ENCODE results near the gene CACNA1B.

Gene CACNA1B

GRCh38 chr9:138117101-138117750, 239.6 kb downstream of the CACNA1B start:
- Histone ChIP-seq H3K4me1 (ENCODE audit: insufficient read depth, low read length) (no peaks in the 10 kb centered on the region), H3K9ac (ENCODE audit: low read depth, low read length) (no peak overlapping the region), H2AFZ (ENCODE audit: low read depth, low read length) (no peak overlapping the region), H3K79me2 (ENCODE audit: insufficient read depth, low read length) (no peaks in the 10 kb centered on the region), H3K9me3 (ENCODE audit: insufficient read depth, low read length, severe bottlenecking) (no peaks in the 10 kb centered on the region), H3K4me3 (ENCODE audit: low read depth in 1 of 2, low read length in 2 of 2) (no peak overlapping the region), H4K20me1 (ENCODE audit: insufficient read depth, low read length) (no peaks in the 10 kb centered on the region), H3K27ac (ENCODE audit: low read length) (no peak overlapping the region), H3K27me3 (ENCODE audit: insufficient read depth, low read length, poor library complexity) (no peaks in the 10 kb centered on the region), H3K4me2 (ENCODE audit: insufficient read depth, low read length) (no peak overlapping the region), H3K36me3 (ENCODE audit: insufficient read depth, low read length) (no peaks in the 10 kb centered on the region)
- DNase-seq (no peak), ATAC-seq (ENCODE audit: insufficient read depth, low read depth) (no peak)
- TF ChIP-seq CTCF (IDR thresholded peaks at IDR 0.05; ENCODE audit: borderline replicate concordance, extremely low read depth, low read length, poor library complexity, severe bottlenecking), result no peak
- TF ChIP-seq EZH2 (IDR thresholded peaks at IDR 0.05; ENCODE audit: borderline replicate concordance, low read depth, low read length, severe bottlenecking), result no peak

GRCh38 chr9:138117836-138118235, 240.3 kb downstream of the CACNA1B start:
- H3K27me3 ChIP-seq (ENCODE audit: insufficient read depth, low read length, poor library complexity), result no peaks in the 10 kb centered on the region
- no peak overlapping the region for H3K9ac ChIP-seq (ENCODE audit: low read depth, low read length)
- H3K9me3 ChIP-seq (ENCODE audit: insufficient read depth, low read length, severe bottlenecking), result no peaks in the 10 kb centered on the region
- no peaks in the 10 kb centered on the region for H3K79me2 ChIP-seq (ENCODE audit: insufficient read depth, low read length)
- H3K36me3 ChIP-seq (ENCODE audit: insufficient read depth, low read length), result no peaks in the 10 kb centered on the region
- no peak overlapping the region for H3K27ac ChIP-seq (ENCODE audit: low read length)
- no peaks in the 10 kb centered on the region for H3K4me1 ChIP-seq (ENCODE audit: insufficient read depth, low read length)
- H4K20me1 ChIP-seq (ENCODE audit: insufficient read depth, low read length), result no peaks in the 10 kb centered on the region
- no peak overlapping the region for H2AFZ ChIP-seq (ENCODE audit: low read depth, low read length)
- H3K4me3 ChIP-seq (ENCODE audit: low read depth in 1 of 2, low read length in 2 of 2), result no peak overlapping the region
- ATAC-seq (ENCODE audit: insufficient read depth, low read depth) (no peak), DNase-seq (no peak)
- no peak overlapping the region for H3K4me2 ChIP-seq (ENCODE audit: insufficient read depth, low read length)
- TF ChIP-seq CTCF (IDR thresholded peaks at IDR 0.05; ENCODE audit: borderline replicate concordance, extremely low read depth, low read length, poor library complexity, severe bottlenecking) (no peak), EZH2 (IDR thresholded peaks at IDR 0.05; ENCODE audit: borderline replicate concordance, low read depth, low read length, severe bottlenecking) (no peak)

GRCh38 chr9:138118601-138119071, 241.1 kb downstream of the CACNA1B start:
- Histone ChIP-seq H3K27ac (ENCODE audit: low read length) (no peak overlapping the region), H3K4me3 (ENCODE audit: low read depth in 1 of 2, low read length in 2 of 2) (no peak overlapping the region), H3K4me1 (ENCODE audit: insufficient read depth, low read length) (no peaks in the 10 kb centered on the region), H3K9ac (ENCODE audit: low read depth, low read length) (no peak overlapping the region), H3K9me3 (ENCODE audit: insufficient read depth, low read length, severe bottlenecking) (no peaks in the 10 kb centered on the region), H4K20me1 (ENCODE audit: insufficient read depth, low read length) (no peaks in the 10 kb centered on the region), H3K79me2 (ENCODE audit: insufficient read depth, low read length) (no peaks in the 10 kb centered on the region), H3K27me3 (ENCODE audit: insufficient read depth, low read length, poor library complexity) (no peaks in the 10 kb centered on the region), H3K4me2 (ENCODE audit: insufficient read depth, low read length) (no peak overlapping the region), H3K36me3 (ENCODE audit: insufficient read depth, low read length) (no peaks in the 10 kb centered on the region), H2AFZ (ENCODE audit: low read depth, low read length) (no peak overlapping the region)
- ATAC-seq (ENCODE audit: insufficient read depth, low read depth) (no peak), DNase-seq (no peak)
- TF ChIP-seq CTCF (IDR thresholded peaks at IDR 0.05; ENCODE audit: borderline replicate concordance, extremely low read depth, low read length, poor library complexity, severe bottlenecking) (no peak), EZH2 (IDR thresholded peaks at IDR 0.05; ENCODE audit: borderline replicate concordance, low read depth, low read length, severe bottlenecking) (no peak)
